Activated T-cell treated with anti-CD3 and anti-CD28 coated beads for 48 hours (primary cell): ENCODE results near the gene SMCHD1.
A peak's percentile ranks its signal among the peaks of the same experiment; 100 is the strongest.

Experiments
- DNase-seq: peaks from one replicate; pipeline ENCODE4 v3.0.0-alpha.2; 2020; ENCODE audit warnings: low read depth

Gene SMCHD1

GRCh38 chr18:2655178-2655953 is at the start of gene SMCHD1:
Gene SMCHD1, plus strand, starts transcription at chr18:2655726. Its CDS starts 350 bp downstream, at chr18:2656076.
- DNase-seq: peak; percentile 94

GRCh38 chr18:2606335-2606734 is 49.2 kb upstream of the SMCHD1 start:
- no peak for DNase-seq

GRCh38 chr18:2609604-2610003 is 45.9 kb upstream of the SMCHD1 start:
- no peak for DNase-seq

- no peak for DNase-seq
Measured at GRCh38 chr18:2610549-2610948, 45.0 kb upstream of the SMCHD1 start.

- DNase-seq: no peak
Measured at GRCh38 chr18:2612996-2613395, 42.5 kb upstream of the SMCHD1 start.

GRCh38 chr18:2617401-2617998 is 38.0 kb upstream of the SMCHD1 start:
- DNase-seq: no peak

- no peak for DNase-seq
Measured at GRCh38 chr18:2618009-2618408, 37.5 kb upstream of the SMCHD1 start.

- DNase-seq: no peak
Measured at GRCh38 chr18:2625217-2625616, 30.3 kb upstream of the SMCHD1 start.

GRCh38 chr18:2627821-2628276 is 27.7 kb upstream of the SMCHD1 start:
- no peak for DNase-seq

- DNase-seq: no peak
Measured at GRCh38 chr18:2629003-2629402, 26.5 kb upstream of the SMCHD1 start.

GRCh38 chr18:2635586-2635985 is 19.9 kb upstream of the SMCHD1 start:
- no peak for DNase-seq

- DNase-seq: no peak
Measured at GRCh38 chr18:2636126-2636631, 19.3 kb upstream of the SMCHD1 start.

GRCh38 chr18:2641638-2642037 is 13.9 kb upstream of the SMCHD1 start:
- DNase-seq: no peak

- DNase-seq: no peak
Measured at GRCh38 chr18:2642771-2643170, 12.8 kb upstream of the SMCHD1 start.

GRCh38 chr18:2644535-2644934 is 11.0 kb upstream of the SMCHD1 start:
- DNase-seq: no peak

- DNase-seq: no peak
Measured at GRCh38 chr18:2651981-2652380, 3.5 kb upstream of the SMCHD1 start.

- no peak for DNase-seq
Measured at GRCh38 chr18:2653467-2653866, 2.1 kb upstream of the SMCHD1 start.

- DNase-seq: no peak
Measured at GRCh38 chr18:2654169-2654927, 1.2 kb upstream of the SMCHD1 start.

GRCh38 chr18:2654928-2655177 is 673 bp upstream of the SMCHD1 start:
- peak; percentile 65 for DNase-seq

- no peak for DNase-seq
Measured at GRCh38 chr18:2655954-2656236, 369 bp downstream of the SMCHD1 start.

- peak; percentile 43 for DNase-seq
Measured at GRCh38 chr18:2656237-2656980, 883 bp downstream of the SMCHD1 start.

GRCh38 chr18:2656981-2657512 is 1.5 kb downstream of the SMCHD1 start:
- no peak for DNase-seq
